ENCODE measurements around the gene DIP2C. TPM values are rescaled to one million over a fixed set of nuclear protein-coding genes. Genes with fewer than 3 reads are reported as not detected.
"Not testable (repeated sequence)": the region's sequence is repeated elsewhere in the genome, so short reads cannot be mapped to it uniquely, and the experiment has no call there.

DIP2C gene
- total RNA-seq, 1 experiment from 2014 or later, result 11.0 TPM

DNA sequence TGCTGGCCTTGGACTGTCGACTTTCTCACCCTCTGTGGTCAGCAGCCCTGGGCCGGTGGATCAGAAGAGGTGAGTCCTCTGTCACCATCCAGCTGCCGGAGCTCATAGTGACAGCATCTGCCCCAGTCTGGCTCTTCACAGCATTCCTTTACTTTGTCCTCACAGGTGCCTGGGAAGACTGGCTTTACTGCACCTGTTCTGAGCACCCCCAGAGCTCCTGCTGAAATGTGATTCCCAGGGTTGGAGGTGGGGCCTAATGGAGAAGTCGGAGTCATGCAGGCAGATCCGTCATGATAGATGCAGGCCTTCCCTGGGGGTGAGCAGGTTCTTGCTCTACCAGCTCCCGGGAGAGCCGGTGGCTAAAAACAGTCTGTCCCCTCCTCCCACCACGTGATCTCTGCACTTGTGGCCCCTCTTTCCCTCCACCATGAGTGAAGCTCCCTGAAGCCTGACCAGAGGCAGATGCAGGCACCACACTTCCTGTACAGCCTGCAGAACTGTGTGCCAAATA, 382.7 kb downstream of the DIP2C start:
- no peak for DNase-seq
- Mint-ChIP-seq H3K4me3 (ENCODE audit: low read depth, unreplicated experiment) (no peak overlapping the region), H3K27ac (ENCODE audit: unreplicated experiment) (no peak overlapping the region), H3K4me1 (ENCODE audit: low read depth, unreplicated experiment) (no peaks in the 10 kb centered on the region), H3K9me3 (ENCODE audit: low read depth, unreplicated experiment) (no peaks in the 10 kb centered on the region), H3K36me3 (ENCODE audit: insufficient read depth, unreplicated experiment) (no peaks in the 10 kb centered on the region), H3K27me3 (ENCODE audit: unreplicated experiment) (no peaks in the 10 kb centered on the region)
- no peak for TF ChIP-seq CTCF (IDR thresholded peaks at IDR 0.05; ENCODE audit: unreplicated experiment)
- intact Hi-C loops (cut with micrococcal nuclease; ENCODE audit: unreplicated experiment), result no loop called here
- BruUV-seq (replicated peaks), result no TSS peak
- CTCF ChIA-PET, result no interaction called here

DNA sequence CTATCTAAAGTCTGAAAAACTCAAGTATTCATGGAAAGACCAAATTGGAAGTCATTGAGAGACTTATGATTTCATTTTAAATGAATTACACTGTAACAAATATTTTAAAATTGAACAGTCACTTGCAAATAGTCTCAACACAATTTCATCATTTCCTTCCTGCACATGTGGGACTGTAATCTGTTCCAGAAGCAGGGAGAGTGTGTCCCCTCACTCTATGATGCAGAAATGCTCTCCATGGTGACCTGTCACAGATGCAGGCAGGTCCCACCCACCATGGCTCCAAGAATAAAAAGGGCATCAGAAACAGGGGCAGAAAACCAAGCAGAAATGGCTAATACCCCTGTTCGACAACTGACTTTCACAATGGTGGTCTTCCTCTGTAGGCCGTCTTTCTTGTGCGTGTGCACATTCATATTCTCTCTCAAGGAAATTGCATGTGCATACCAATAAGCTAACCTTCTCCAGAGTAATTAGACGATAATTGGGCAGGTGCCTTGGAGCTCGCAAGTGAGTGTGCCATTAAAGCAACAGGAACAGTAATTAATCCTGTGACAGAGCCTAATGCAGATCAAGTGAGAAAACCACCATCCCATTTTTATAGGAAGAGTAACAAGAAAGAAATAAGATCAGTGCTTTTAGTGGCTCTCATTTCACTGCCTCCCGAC, 383.3 kb downstream of the DIP2C start:
- BruUV-seq (replicated peaks), result no TSS peak
- Mint-ChIP-seq H3K27me3 (ENCODE audit: unreplicated experiment) (no peaks in the 10 kb centered on the region), H3K4me1 (ENCODE audit: low read depth, unreplicated experiment) (no peaks in the 10 kb centered on the region), H3K36me3 (ENCODE audit: insufficient read depth, unreplicated experiment) (no peaks in the 10 kb centered on the region), H3K4me3 (ENCODE audit: low read depth, unreplicated experiment) (no peak overlapping the region), H3K27ac (ENCODE audit: unreplicated experiment) (no peak overlapping the region), H3K9me3 (ENCODE audit: low read depth, unreplicated experiment) (no peaks in the 10 kb centered on the region)
- no peak for DNase-seq
- TF ChIP-seq CTCF (IDR thresholded peaks at IDR 0.05; ENCODE audit: unreplicated experiment), result no peak
- intact Hi-C loops (cut with micrococcal nuclease; ENCODE audit: unreplicated experiment), result no loop called here
- CTCF ChIA-PET, result no interaction called here

- CTCF ChIA-PET, result no interaction called here
- intact Hi-C loops (cut with micrococcal nuclease; ENCODE audit: unreplicated experiment), result no loop called here
- BruUV-seq (replicated peaks), result no TSS peak
- DNase-seq, result no peak
- no peaks in the 10 kb centered on the region for H3K36me3 Mint-ChIP-seq (ENCODE audit: insufficient read depth, unreplicated experiment)
- no peak overlapping the region for H3K4me3 Mint-ChIP-seq (ENCODE audit: low read depth, unreplicated experiment)
- no peak overlapping the region for H3K27ac Mint-ChIP-seq (ENCODE audit: unreplicated experiment)
- TF ChIP-seq CTCF (IDR thresholded peaks at IDR 0.05; ENCODE audit: unreplicated experiment), result no peak
- no peaks in the 10 kb centered on the region for H3K4me1 Mint-ChIP-seq (ENCODE audit: low read depth, unreplicated experiment)
- H3K9me3 Mint-ChIP-seq (ENCODE audit: low read depth, unreplicated experiment), result no peaks in the 10 kb centered on the region
- H3K27me3 Mint-ChIP-seq (ENCODE audit: unreplicated experiment), result no peaks in the 10 kb centered on the region
Observed at GRCh38 chr10:305034-305433, 384.4 kb downstream of the DIP2C start.

- H3K9me3 Mint-ChIP-seq (ENCODE audit: low read depth, unreplicated experiment), result no peaks in the 10 kb centered on the region
- no peaks in the 10 kb centered on the region for H3K27me3 Mint-ChIP-seq (ENCODE audit: unreplicated experiment)
- H3K4me3 Mint-ChIP-seq (ENCODE audit: low read depth, unreplicated experiment), result no peak overlapping the region
- no peaks in the 10 kb centered on the region for H3K4me1 Mint-ChIP-seq (ENCODE audit: low read depth, unreplicated experiment)
- H3K36me3 Mint-ChIP-seq (ENCODE audit: insufficient read depth, unreplicated experiment), result no peaks in the 10 kb centered on the region
- TF ChIP-seq CTCF (IDR thresholded peaks at IDR 0.05; ENCODE audit: unreplicated experiment), result no peak
- intact Hi-C loops (cut with micrococcal nuclease; ENCODE audit: unreplicated experiment), result no loop called here
- CTCF ChIA-PET, result no interaction called here
- H3K27ac Mint-ChIP-seq (ENCODE audit: unreplicated experiment), result no peak overlapping the region
- no TSS peak for BruUV-seq (replicated peaks)
- DNase-seq, result no peak
Observed at GRCh38 chr10:301536-301935, 387.9 kb downstream of the DIP2C start.

GRCh38 chr10:300580-300979, 388.9 kb downstream of the DIP2C start:
- CTCF ChIA-PET; H3K36me3 Mint-ChIP-seq (ENCODE audit: insufficient read depth, unreplicated experiment); H3K4me1 Mint-ChIP-seq (ENCODE audit: low read depth, unreplicated experiment); H3K27ac Mint-ChIP-seq (ENCODE audit: unreplicated experiment); H3K27me3 Mint-ChIP-seq (ENCODE audit: unreplicated experiment); BruUV-seq (replicated peaks); intact Hi-C loops (cut with micrococcal nuclease; ENCODE audit: unreplicated experiment); H3K9me3 Mint-ChIP-seq (ENCODE audit: low read depth, unreplicated experiment); DNase-seq; H3K4me3 Mint-ChIP-seq (ENCODE audit: low read depth, unreplicated experiment): not testable (repeated sequence)

All from Calu3 (cell line).